Measurements from ENCODE around the gene MYO1E.

GRCh38 chr15:59189241-59189640 is 183.4 kb downstream of the MYO1E start:
- no peak for TF ChIP-seq CTCF (IDR thresholded peaks at IDR 0.05)
- no peak for TF ChIP-seq POLR2AphosphoS5 (IDR thresholded peaks at IDR 0.05)

All from prostate gland (tissue), 2 donors.